ENCODE measurements around the gene GMDS.

GMDS gene

DNA sequence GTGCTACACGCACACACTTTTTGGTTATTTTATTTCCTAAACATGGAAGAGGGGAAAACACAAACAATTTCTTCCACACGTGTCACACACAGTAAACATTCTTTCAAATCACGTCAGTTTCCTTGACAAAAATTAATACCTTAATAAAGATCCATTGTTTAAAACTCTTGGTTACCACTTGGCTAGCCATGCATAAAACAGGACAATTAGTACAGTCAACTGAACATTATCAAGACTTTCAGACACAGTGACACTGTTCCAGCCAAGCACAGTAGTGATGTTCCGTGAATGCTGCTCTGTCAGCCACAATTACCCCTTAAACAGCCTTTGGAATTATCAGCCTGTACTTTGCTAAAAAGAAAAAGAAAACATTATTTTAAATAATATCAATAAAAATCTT is 50.8 kb downstream of the GMDS start:
- no peaks in the 10 kb centered on the region for H3K27me3 ChIP-seq (replicated peaks; ENCODE audit: control insufficient read depth, insufficient read depth, low read length)
- TF ChIP-seq CTCF (IDR thresholded peaks at IDR 0.05; ENCODE audit: insufficient read depth, low read length, poor library complexity, severe bottlenecking): no peak
- no peak for DNase-seq (ENCODE audit: extremely low read depth, insufficient read length)
- no peak overlapping the region for H3K4me3 ChIP-seq (replicated peaks; ENCODE audit: low read depth, low read length)
- no peaks in the 10 kb centered on the region; the same call in 1 of the 2 replicates for H3K36me3 ChIP-seq (ENCODE audit: control insufficient read depth, insufficient read depth, low read length)

DNA sequence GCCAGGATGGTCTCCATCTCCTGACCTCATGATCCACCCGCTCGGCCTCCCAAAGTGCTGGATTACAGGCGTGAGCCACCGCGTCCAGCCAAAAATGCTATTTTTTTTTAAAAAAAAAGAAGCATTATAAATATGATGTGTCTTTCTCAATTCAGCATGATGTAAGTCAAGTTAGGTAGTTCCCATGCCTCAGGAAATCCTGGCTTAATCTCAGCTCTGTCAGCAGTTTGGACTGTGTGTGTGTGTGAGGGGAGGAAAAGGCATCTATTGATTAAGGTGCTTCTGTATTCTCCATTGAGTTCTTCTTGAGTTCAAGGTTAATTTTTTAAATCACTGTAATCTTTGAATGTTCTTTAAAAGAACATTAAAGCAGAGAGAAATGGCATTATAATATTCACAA is 51.5 kb downstream of the GMDS start:
- no peak for DNase-seq (ENCODE audit: extremely low read depth, insufficient read length)
- Histone ChIP-seq H3K27me3 (replicated peaks; ENCODE audit: control insufficient read depth, insufficient read depth, low read length) (no peaks in the 10 kb centered on the region), H3K4me3 (replicated peaks; ENCODE audit: low read depth, low read length) (no peak overlapping the region), H3K36me3 (ENCODE audit: control insufficient read depth, insufficient read depth, low read length) (no peaks in the 10 kb centered on the region; the same call in 1 of the 2 replicates)
- no peak for TF ChIP-seq CTCF (IDR thresholded peaks at IDR 0.05; ENCODE audit: insufficient read depth, low read length, poor library complexity, severe bottlenecking)

DNA sequence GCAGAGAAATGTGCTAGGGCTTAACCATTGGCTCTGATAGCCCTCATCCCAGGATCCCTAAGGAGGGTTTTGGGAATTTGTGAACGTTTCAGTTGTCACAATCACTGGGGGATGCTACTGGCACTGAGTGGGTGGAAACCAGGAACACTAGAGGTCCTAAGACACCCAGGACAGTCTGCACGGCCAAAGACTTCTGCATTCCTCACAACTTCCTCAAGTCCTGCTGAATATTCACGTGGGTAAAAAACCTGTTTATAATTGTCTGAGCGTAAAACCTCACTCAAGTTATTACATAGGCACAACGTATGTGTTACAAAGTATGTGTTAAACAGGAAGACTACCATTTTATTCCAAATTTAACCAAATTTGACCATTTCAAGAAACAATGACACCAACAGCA is 52.4 kb downstream of the GMDS start:
- no peak for TF ChIP-seq CTCF (IDR thresholded peaks at IDR 0.05; ENCODE audit: insufficient read depth, low read length, poor library complexity, severe bottlenecking)
- DNase-seq (ENCODE audit: extremely low read depth, insufficient read length): no peak
- no peaks in the 10 kb centered on the region; the same call in 1 of the 2 replicates for H3K36me3 ChIP-seq (ENCODE audit: control insufficient read depth, insufficient read depth, low read length)
- no peak overlapping the region for H3K4me3 ChIP-seq (replicated peaks; ENCODE audit: low read depth, low read length)
- no peaks in the 10 kb centered on the region for H3K27me3 ChIP-seq (replicated peaks; ENCODE audit: control insufficient read depth, insufficient read depth, low read length)

DNA sequence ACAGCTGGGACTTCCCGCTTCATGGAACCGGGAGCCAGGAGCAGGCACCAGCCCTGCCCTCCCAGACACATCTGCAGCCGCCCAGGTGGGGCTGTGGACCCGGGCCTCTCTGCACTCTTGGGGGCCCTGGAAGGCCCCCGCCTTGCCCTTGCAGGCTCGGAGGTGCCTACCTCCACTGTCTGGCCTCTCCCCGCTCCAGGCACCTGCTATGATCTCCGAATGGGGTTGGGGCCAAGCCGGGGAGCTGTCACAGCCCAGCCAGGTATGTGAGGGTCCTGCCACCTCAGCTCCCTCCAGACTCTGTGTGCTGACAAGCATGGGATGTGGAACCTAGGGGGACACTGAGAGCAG is 54.0 kb downstream of the GMDS start:
- H3K36me3 ChIP-seq (ENCODE audit: control insufficient read depth, insufficient read depth, low read length): no peaks in the 10 kb centered on the region; the same call in 1 of the 2 replicates
- H3K4me3 ChIP-seq (replicated peaks; ENCODE audit: low read depth, low read length): no peak overlapping the region
- H3K27me3 ChIP-seq (replicated peaks; ENCODE audit: control insufficient read depth, insufficient read depth, low read length): no peaks in the 10 kb centered on the region
- no peak for TF ChIP-seq CTCF (IDR thresholded peaks at IDR 0.05; ENCODE audit: insufficient read depth, low read length, poor library complexity, severe bottlenecking)
- DNase-seq (ENCODE audit: extremely low read depth, insufficient read length): no peak

- Histone ChIP-seq H3K27me3 (replicated peaks; ENCODE audit: control insufficient read depth, insufficient read depth, low read length) (no peaks in the 10 kb centered on the region), H3K36me3 (ENCODE audit: control insufficient read depth, insufficient read depth, low read length) (no peaks in the 10 kb centered on the region; the same call in 1 of the 2 replicates), H3K4me3 (replicated peaks; ENCODE audit: low read depth, low read length) (no peak overlapping the region)
- TF ChIP-seq CTCF (IDR thresholded peaks at IDR 0.05; ENCODE audit: insufficient read depth, low read length, poor library complexity, severe bottlenecking): no peak
- DNase-seq (ENCODE audit: extremely low read depth, insufficient read length): no peak
Observed at GRCh38 chr6:2190661-2191389, 54.6 kb downstream of the GMDS start.
